ENCODE results near the gene PYROXD2.

Gene PYROXD2

GRCh38 chr10:98364432-98365102, 50.4 kb downstream of the PYROXD2 start:
- no peak for ATAC-seq (ENCODE audit: low read depth)
- no peaks in the 10 kb centered on the region for H3K4me1 ChIP-seq (ENCODE audit: insufficient read depth, poor library complexity, severe bottlenecking)
- H3K27me3 ChIP-seq (ENCODE audit: insufficient read depth, poor library complexity, severe bottlenecking) = no peaks in the 10 kb centered on the region
- no peak overlapping the region for H3K4me3 ChIP-seq (ENCODE audit: severe bottlenecking)
- H3K36me3 ChIP-seq (ENCODE audit: low read depth) = no peaks in the 10 kb centered on the region
- DNase-seq (ENCODE audit: low spot score) = no peak
- H3K9me3 ChIP-seq (ENCODE audit: severe bottlenecking) = no peaks in the 10 kb centered on the region
- TF ChIP-seq CTCF (IDR thresholded peaks at IDR 0.05; ENCODE audit: poor library complexity, severe bottlenecking) = no peak
- no peak overlapping the region for H3K27ac ChIP-seq (ENCODE audit: poor library complexity, severe bottlenecking)

GRCh38 chr10:98363220-98363619, 51.8 kb downstream of the PYROXD2 start:
- H3K9me3 ChIP-seq (ENCODE audit: severe bottlenecking) = no peaks in the 10 kb centered on the region
- H3K27ac ChIP-seq (ENCODE audit: poor library complexity, severe bottlenecking) = no peak overlapping the region
- no peak for TF ChIP-seq CTCF (IDR thresholded peaks at IDR 0.05; ENCODE audit: poor library complexity, severe bottlenecking)
- no peaks in the 10 kb centered on the region for H3K27me3 ChIP-seq (ENCODE audit: insufficient read depth, poor library complexity, severe bottlenecking)
- no peaks in the 10 kb centered on the region for H3K4me1 ChIP-seq (ENCODE audit: insufficient read depth, poor library complexity, severe bottlenecking)
- H3K36me3 ChIP-seq (ENCODE audit: low read depth) = no peaks in the 10 kb centered on the region
- ATAC-seq (ENCODE audit: low read depth) (no peak), DNase-seq (ENCODE audit: low spot score) (no peak)
- H3K4me3 ChIP-seq (ENCODE audit: severe bottlenecking) = no peak overlapping the region

- no peaks in the 10 kb centered on the region for H3K9me3 ChIP-seq (ENCODE audit: severe bottlenecking)
- H3K27ac ChIP-seq (ENCODE audit: poor library complexity, severe bottlenecking) = no peak overlapping the region
- no peak overlapping the region for H3K4me3 ChIP-seq (ENCODE audit: severe bottlenecking)
- no peaks in the 10 kb centered on the region for H3K27me3 ChIP-seq (ENCODE audit: insufficient read depth, poor library complexity, severe bottlenecking)
- H3K4me1 ChIP-seq (ENCODE audit: insufficient read depth, poor library complexity, severe bottlenecking) = no peaks in the 10 kb centered on the region
- no peak for TF ChIP-seq CTCF (IDR thresholded peaks at IDR 0.05; ENCODE audit: poor library complexity, severe bottlenecking)
- ATAC-seq (ENCODE audit: low read depth) = peak; percentile 66
- H3K36me3 ChIP-seq (ENCODE audit: low read depth) = no peaks in the 10 kb centered on the region
- DNase-seq (ENCODE audit: low spot score) = no peak
These were observed 53.6 kb downstream of the PYROXD2 start for GRCh38 chr10:98361131-98362025.

- Histone ChIP-seq H3K27me3 (ENCODE audit: insufficient read depth, poor library complexity, severe bottlenecking) (no peaks in the 10 kb centered on the region), H3K27ac (ENCODE audit: poor library complexity, severe bottlenecking) (no peak overlapping the region), H3K4me1 (ENCODE audit: insufficient read depth, poor library complexity, severe bottlenecking) (no peaks in the 10 kb centered on the region), H3K36me3 (ENCODE audit: low read depth) (no peaks in the 10 kb centered on the region), H3K9me3 (ENCODE audit: severe bottlenecking) (no peaks in the 10 kb centered on the region), H3K4me3 (ENCODE audit: severe bottlenecking) (no peak overlapping the region)
- no peak for DNase-seq (ENCODE audit: low spot score)
- no peak for ATAC-seq (ENCODE audit: low read depth)
- no peak for TF ChIP-seq CTCF (IDR thresholded peaks at IDR 0.05; ENCODE audit: poor library complexity, severe bottlenecking)
These were observed 57.7 kb downstream of the PYROXD2 start for GRCh38 chr10:98357194-98357822.
